AG04449 (cell line): ENCODE results near the gene HEPACAM.
A peak's percentile ranks its signal among the peaks of the same experiment; 100 is the strongest.

Source experiments
- CTCF ChIA-PET: fragments of 350-600 bp; formaldehyde crosslinking; extraction: SDS; loops from one replicate; lab custom pipeline; 2021; ENCODE audit warnings: antibody characterized with exemption; lab: Yijun Ruan, JAX
- POLR2A ChIA-PET: fragments of 400-600, 350-600 bp; formaldehyde crosslinking; extraction: SDS; loops from one replicate; lab custom pipeline; 2020; ENCODE audit warnings: antibody characterized with exemption, inconsistent platforms; lab: Yijun Ruan, JAX
- DNase-seq: peaks from one replicate; pipeline ENCODE4 v3.0.0-alpha.2; 2010; ENCODE audit warnings: low read depth, low spot score
- H3K4me3 ChIP-seq: 2 replicates; pipeline ENCODE4 v1.5.1; 2011; ENCODE audit warnings: low read depth, mild to moderate bottlenecking, control low read depth, low read length
- TF ChIP-seq, protein P1 (sequence below): IDR thresholded peaks from one replicate; pipeline ENCODE4 v1.5.1; 2011; ENCODE audit warnings: mild to moderate bottlenecking, moderate library complexity, low read length, control low read depth, inconsistent platforms; ENCODE audit not compliant: insufficient read depth; ENCODE audit errors: missing control alignments

The HEPACAM gene

DNA sequence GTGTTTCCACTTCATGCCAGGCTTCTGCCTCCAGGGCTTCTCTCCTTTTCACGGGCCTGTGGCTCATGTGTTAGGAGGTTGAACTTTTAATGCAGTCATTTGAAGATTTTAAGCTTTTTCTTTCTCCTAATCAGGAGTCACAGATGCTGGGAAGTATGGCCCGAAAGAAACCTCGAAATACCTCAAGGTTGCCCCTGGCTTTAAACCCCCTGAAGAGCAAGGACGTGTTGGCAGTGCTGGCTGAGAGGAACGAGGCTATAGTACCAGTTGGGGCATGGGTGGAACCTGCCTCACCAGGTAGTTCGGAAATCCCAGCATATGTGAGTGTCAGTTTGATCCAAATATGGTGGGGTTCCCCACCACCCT, 18.7 kb upstream of the HEPACAM start:
- TF ChIP-seq, protein P1, sequence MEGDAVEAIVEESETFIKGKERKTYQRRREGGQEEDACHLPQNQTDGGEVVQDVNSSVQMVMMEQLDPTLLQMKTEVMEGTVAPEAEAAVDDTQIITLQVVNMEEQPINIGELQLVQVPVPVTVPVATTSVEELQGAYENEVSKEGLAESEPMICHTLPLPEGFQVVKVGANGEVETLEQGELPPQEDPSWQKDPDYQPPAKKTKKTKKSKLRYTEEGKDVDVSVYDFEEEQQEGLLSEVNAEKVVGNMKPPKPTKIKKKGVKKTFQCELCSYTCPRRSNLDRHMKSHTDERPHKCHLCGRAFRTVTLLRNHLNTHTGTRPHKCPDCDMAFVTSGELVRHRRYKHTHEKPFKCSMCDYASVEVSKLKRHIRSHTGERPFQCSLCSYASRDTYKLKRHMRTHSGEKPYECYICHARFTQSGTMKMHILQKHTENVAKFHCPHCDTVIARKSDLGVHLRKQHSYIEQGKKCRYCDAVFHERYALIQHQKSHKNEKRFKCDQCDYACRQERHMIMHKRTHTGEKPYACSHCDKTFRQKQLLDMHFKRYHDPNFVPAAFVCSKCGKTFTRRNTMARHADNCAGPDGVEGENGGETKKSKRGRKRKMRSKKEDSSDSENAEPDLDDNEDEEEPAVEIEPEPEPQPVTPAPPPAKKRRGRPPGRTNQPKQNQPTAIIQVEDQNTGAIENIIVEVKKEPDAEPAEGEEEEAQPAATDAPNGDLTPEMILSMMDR, result no peak
- CTCF ChIA-PET, result interaction anchor here (0.6 to 2.0 kb wide), 9 partner anchors 56 to 477 kb away, joined by 3 to 10 read pairs (median 4); no protein-coding TSS in a partner anchor
- DNase-seq, result no peak
- POLR2A ChIA-PET, result interaction anchor here (1.6 to 1.8 kb wide), 3 partner anchors 55 to 479 kb away, joined by 4 to 17 read pairs (median 8); no protein-coding TSS in a partner anchor
- peak overlapping the region; percentile 78 for H3K4me3 ChIP-seq

DNA sequence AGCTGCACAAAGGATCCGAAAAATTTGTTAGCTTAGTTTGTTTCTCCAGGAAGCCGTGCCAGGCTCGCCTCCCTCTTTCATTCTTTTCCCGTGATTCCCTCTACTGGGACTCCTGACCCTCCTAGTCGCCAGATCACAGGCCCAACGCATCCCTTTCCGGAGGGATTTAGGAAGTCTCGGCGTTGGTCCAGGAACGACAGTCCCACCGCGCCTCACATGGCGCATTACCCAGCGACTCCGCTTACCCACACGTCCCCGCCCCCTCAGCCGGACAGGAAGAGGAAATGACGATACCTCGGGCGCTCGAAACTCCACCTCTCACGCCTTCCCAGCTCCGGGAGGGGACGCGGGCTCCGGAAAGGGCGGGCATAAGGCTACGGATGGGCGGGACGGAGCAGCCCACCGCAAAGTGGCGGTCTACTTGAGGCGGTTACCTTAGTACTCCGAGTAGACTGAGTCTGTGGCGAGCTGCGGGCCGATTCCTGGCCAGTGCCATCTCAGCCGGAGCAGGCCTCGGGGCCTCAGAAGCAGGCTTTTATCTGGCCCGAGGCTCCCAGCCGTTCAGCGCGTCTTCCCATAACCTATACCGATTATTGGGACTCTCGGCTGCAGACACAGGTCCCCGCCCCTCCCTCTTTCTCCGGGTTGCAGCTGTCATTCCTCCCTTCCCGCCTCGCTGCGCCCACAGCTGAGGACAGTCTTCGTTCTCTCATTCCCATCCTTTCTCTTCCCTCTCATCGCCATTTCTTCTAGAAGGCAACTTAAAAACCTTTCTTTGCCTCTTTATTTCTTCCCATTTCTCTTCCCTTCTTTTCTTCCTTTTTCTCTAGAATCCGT, 18.1 kb upstream of the HEPACAM start, which contains the start of gene CCDC15:
Gene CCDC15, plus strand, starts transcription at position 450 of the 837 bp plus-strand sequence. CDS start 531 bp downstream, outside the sequence.
- ChIA-PET CTCF (interaction anchor here (0.7 to 2.0 kb wide), 11 partner anchors 18 to 477 kb away, joined by 3 to 21 read pairs (median 5); partner anchors contain the start of gene HEPACAM), POLR2A (interaction anchor here (1.0 to 1.8 kb wide), 6 partner anchors 11 to 480 kb away, joined by 3 to 17 read pairs (median 4); no protein-coding TSS in a partner anchor)
- TF ChIP-seq, protein P1, result no peak
- peak within 1 kb of the TSS; percentile 78 for H3K4me3 ChIP-seq
- peak; percentile 71 for DNase-seq

DNA sequence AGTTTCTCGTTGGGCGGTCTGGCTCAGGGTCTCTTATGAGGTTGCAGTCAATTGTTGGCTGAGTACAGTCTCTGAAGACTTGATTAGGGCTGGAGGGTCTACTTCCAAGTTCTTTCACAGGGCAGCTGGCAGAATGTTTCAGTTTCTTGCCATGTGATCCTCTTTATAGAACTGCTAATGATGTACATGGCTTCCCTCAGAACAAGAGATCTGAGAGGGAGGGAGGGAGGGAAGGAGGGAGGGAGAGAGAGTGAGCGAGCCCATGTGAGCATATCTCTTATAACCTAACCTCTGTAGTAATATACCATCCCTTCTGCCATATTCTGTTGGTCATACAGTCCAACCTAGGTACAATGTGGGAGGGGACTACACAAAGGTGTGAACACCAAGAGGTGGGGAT, 15.5 kb upstream of the HEPACAM start:
- POLR2A ChIA-PET, result no interaction called here
- no peak for DNase-seq
- H3K4me3 ChIP-seq, result no peak overlapping the region
- CTCF ChIA-PET, result no interaction called here
- TF ChIP-seq, protein P1, result no peak

DNA sequence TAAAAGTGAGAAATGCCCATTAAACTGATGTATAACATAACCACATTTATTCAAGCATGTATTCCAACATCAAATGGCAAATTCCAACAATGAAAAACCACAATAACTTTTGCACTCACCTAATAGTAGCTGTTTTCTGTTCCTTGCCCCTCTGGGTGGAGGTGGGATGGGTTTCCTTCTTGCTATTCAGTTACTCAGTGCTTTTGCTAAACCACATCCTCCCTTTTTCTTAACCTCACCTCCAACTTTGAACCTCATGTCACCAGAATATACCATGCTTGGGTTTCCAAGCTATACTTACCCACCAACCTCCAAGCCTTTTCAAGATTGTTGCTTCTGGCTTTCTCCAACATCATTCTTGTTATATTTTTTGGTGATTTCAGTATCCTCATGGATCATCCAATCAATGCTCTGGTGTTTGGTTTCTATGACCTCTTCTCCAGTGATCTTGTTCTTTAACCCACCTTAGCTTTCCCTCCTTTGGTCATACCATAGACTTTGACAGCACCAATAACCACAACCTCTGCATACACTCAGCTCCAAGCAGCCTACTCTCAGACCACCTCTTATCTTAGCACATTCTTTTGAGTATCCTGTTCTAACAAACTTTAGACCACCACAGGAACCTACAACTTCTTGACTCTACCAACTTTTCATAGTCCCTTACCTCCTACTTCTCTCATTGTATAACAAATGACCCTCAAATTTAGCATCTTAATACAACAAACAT, 14.9 kb upstream of the HEPACAM start:
- ChIA-PET CTCF (interaction anchor here (2.2 kb wide), 1 partner anchor 75 kb away, joined by 10 read pairs; no protein-coding TSS in a partner anchor), POLR2A (no interaction called here)
- DNase-seq, result no peak
- no peak overlapping the region for H3K4me3 ChIP-seq
- TF ChIP-seq, protein P1, result no peak

DNA sequence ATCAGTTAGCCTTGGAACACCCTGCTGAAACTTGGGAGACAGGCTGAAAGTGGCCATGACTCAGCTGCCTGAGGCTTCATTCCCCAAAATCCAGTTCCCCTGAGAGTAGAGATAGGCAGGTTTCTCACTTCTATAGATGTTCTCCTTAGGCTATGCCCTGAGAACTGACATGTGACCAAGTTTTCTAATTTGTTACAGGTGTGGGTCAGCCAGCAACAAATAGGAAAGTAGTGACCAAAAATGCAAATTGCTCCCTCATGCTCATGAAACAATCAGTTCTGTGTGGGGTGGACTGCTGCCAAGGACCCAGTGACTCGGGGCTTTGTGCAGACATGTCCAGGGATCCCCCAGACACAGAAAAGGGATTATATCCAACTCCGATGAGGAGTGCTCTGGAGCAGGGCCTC, 10.9 kb upstream of the HEPACAM start:
- ChIA-PET POLR2A (no interaction called here), CTCF (interaction anchor here (0.7 kb wide), 1 partner anchor 161 kb away, joined by 3 read pairs; no protein-coding TSS in a partner anchor)
- DNase-seq, result no peak
- no peak overlapping the region for H3K4me3 ChIP-seq
- TF ChIP-seq, protein P1, result no peak
